ENCODE data around the gene PEAK1. TPM values are rescaled to one million over a fixed set of nuclear protein-coding genes. Genes with fewer than 3 reads are reported as not detected.

The PEAK1 gene
- polyA plus RNA-seq, 1 donor (not counting 4 experiments of a cell fraction or from before 2014, with no cell fraction given), result 5.9 TPM

DNA sequence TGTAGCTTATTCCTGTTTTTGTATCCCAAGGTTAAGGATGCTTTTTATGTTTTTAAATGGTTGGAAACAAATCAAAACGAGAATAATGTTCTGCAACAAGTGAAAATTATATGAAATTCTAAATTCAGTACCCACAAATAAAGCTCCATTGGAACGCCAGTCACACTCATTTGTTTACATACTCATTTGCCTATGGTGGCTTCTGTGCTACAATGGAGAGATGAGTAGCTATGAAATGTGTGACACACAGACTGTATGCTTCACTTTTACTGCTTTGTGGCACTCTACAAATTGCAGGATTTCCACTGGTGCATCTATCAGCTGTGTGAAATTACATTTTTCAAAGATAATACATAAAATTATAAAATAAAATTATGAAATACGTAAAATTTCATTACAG, 236.8 kb downstream of the PEAK1 start:
- TF ChIP-seq, protein P1, sequence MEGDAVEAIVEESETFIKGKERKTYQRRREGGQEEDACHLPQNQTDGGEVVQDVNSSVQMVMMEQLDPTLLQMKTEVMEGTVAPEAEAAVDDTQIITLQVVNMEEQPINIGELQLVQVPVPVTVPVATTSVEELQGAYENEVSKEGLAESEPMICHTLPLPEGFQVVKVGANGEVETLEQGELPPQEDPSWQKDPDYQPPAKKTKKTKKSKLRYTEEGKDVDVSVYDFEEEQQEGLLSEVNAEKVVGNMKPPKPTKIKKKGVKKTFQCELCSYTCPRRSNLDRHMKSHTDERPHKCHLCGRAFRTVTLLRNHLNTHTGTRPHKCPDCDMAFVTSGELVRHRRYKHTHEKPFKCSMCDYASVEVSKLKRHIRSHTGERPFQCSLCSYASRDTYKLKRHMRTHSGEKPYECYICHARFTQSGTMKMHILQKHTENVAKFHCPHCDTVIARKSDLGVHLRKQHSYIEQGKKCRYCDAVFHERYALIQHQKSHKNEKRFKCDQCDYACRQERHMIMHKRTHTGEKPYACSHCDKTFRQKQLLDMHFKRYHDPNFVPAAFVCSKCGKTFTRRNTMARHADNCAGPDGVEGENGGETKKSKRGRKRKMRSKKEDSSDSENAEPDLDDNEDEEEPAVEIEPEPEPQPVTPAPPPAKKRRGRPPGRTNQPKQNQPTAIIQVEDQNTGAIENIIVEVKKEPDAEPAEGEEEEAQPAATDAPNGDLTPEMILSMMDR (optimal IDR thresholded peaks at IDR 0.05 in 1 of 3, IDR thresholded peaks at IDR 0.05 in 1 of 3, conservative IDR thresholded peaks at IDR 0.05 in 1 of 3; ENCODE audit: extremely low read depth in 1 of 3, insufficient read depth in 2 of 3, low read length in 3 of 3), result no peak
- no peak for TF ChIP-seq EZH2 (IDR thresholded peaks at IDR 0.05; ENCODE audit: low read length)
- Histone ChIP-seq H3K4me2 (ENCODE audit: control insufficient read depth, extremely low read depth, insufficient read depth, low read depth, low read length) (no peak overlapping the region), H3K9me1 (ENCODE audit: control insufficient read depth, extremely low read depth, insufficient read depth, low read length) (no peaks in the 10 kb centered on the region), H3K4me1 (ENCODE audit: control insufficient read depth, extremely low read depth, insufficient read depth, low read length) (peaks cover 7% of the 10 kb centered on the region), H3K9me3 (ENCODE audit: control insufficient read depth, low read depth, low read length) (no peaks in the 10 kb centered on the region), H3K4me3 (ENCODE audit: control insufficient read depth in 2 of 3, extremely low read depth in 1 of 3, insufficient read depth in 2 of 3, low read depth in 1 of 3, low read length in 3 of 3) (no peak overlapping the region), H2AFZ (ENCODE audit: control insufficient read depth, low read length) (no peak overlapping the region), H4K20me1 (ENCODE audit: control insufficient read depth, extremely low read depth, insufficient read depth, low read length) (no peaks in the 10 kb centered on the region), H3K27me3 (ENCODE audit: control insufficient read depth, extremely low read depth, insufficient read depth, low read length) (no peaks in the 10 kb centered on the region), H3K79me2 (ENCODE audit: control insufficient read depth, insufficient read depth, low read length) (no peaks in the 10 kb centered on the region), H3K9ac (ENCODE audit: control insufficient read depth, extremely low read depth, insufficient read depth, low read length) (no peak overlapping the region), H3K36me3 (ENCODE audit: control insufficient read depth in 2 of 2, extremely low read depth in 1 of 2, insufficient read depth in 2 of 2, low read length in 2 of 2) (no peaks in the 10 kb centered on the region), H3K27ac (ENCODE audit: control insufficient read depth, insufficient read depth, low read length) (no peak overlapping the region)
- DNase-seq (ENCODE audit: low read depth, low spot score) (no peak), FAIRE-seq (no peak)
- dilution Hi-C loops (cut with MboI; ENCODE audit: extremely low pct_ligation_motif_present, low sequenced_read_pairs), result no loop called here

DNA sequence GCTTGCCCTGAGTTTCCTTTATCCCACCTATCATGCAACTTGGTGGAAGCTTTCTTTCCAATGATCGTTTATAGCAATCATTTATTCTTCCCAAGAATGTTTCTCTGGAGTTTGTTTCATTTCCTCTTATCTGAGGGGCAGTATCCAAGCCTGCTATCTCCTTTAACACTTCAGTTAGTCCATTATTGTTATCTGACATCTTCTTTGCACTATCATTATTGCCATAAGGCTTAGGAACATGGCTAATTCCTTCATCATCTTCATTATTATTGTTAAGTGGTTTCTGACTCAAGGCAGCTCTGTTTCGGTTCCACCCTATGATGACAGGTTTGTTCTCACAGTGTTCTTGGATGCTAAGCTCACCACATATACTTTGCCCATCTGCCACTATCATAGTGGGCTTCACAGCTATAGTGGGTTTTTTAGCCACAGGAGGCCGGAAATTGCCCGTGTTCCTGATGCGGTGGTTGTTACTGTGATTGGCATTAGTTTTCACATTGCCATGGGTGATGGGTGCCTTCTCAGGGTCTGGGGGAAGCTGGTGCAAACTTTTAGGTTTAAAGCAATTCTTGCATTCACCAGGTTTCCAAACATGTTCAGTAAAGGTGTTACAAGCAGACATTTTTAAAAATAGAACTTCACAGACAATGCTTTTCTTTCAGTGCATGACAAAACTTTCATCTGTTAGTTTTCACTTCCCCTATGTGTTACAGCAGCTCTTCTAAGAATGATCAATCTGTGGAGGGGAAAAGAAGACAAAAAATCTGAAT, 238.4 kb downstream of the PEAK1 start:
- H3K27me3 ChIP-seq (ENCODE audit: control insufficient read depth, extremely low read depth, insufficient read depth, low read length), result no peaks in the 10 kb centered on the region
- H4K20me1 ChIP-seq (ENCODE audit: control insufficient read depth, extremely low read depth, insufficient read depth, low read length), result no peaks in the 10 kb centered on the region
- no peaks in the 10 kb centered on the region for H3K9me3 ChIP-seq (ENCODE audit: control insufficient read depth, low read depth, low read length)
- H3K27ac ChIP-seq (ENCODE audit: control insufficient read depth, insufficient read depth, low read length), result no peak overlapping the region
- dilution Hi-C loops (cut with MboI; ENCODE audit: extremely low pct_ligation_motif_present, low sequenced_read_pairs), result no loop called here
- no peak for FAIRE-seq
- H3K36me3 ChIP-seq (ENCODE audit: control insufficient read depth in 2 of 2, extremely low read depth in 1 of 2, insufficient read depth in 2 of 2, low read length in 2 of 2), result no peaks in the 10 kb centered on the region
- H3K4me1 ChIP-seq (ENCODE audit: control insufficient read depth, extremely low read depth, insufficient read depth, low read length), result no peaks in the 10 kb centered on the region
- H3K9ac ChIP-seq (ENCODE audit: control insufficient read depth, extremely low read depth, insufficient read depth, low read length), result no peak overlapping the region
- H2AFZ ChIP-seq (ENCODE audit: control insufficient read depth, low read length), result no peak overlapping the region
- DNase-seq (ENCODE audit: low read depth, low spot score), result no peak
- H3K4me2 ChIP-seq (ENCODE audit: control insufficient read depth, extremely low read depth, insufficient read depth, low read depth, low read length), result no peak overlapping the region
- H3K4me3 ChIP-seq (ENCODE audit: control insufficient read depth in 2 of 3, extremely low read depth in 1 of 3, insufficient read depth in 2 of 3, low read depth in 1 of 3, low read length in 3 of 3), result no peak overlapping the region
- no peak for TF ChIP-seq EZH2 (IDR thresholded peaks at IDR 0.05; ENCODE audit: low read length)
- TF ChIP-seq, protein P1 (optimal IDR thresholded peaks at IDR 0.05 in 1 of 3, IDR thresholded peaks at IDR 0.05 in 1 of 3, conservative IDR thresholded peaks at IDR 0.05 in 1 of 3; ENCODE audit: extremely low read depth in 1 of 3, insufficient read depth in 2 of 3, low read length in 3 of 3), result no peak
- H3K79me2 ChIP-seq (ENCODE audit: control insufficient read depth, insufficient read depth, low read length), result no peaks in the 10 kb centered on the region
- H3K9me1 ChIP-seq (ENCODE audit: control insufficient read depth, extremely low read depth, insufficient read depth, low read length), result no peaks in the 10 kb centered on the region

All from keratinocyte (primary cell).